Measurements from ENCODE around the gene MRPL3.

GRCh38 chr3:131541288-131541687, 38.5 kb upstream of the MRPL3 start:
- TF ChIP-seq POLR2A (IDR thresholded peaks at IDR 0.05; ENCODE audit: borderline replicate concordance, extremely low read depth, insufficient read depth, insufficient read length) (no peak), SIN3A (IDR thresholded peaks at IDR 0.05; ENCODE audit: low read depth) (no peak), REST (IDR thresholded peaks at IDR 0.05; ENCODE audit: low read depth) (no peak), CTCF (IDR thresholded peaks at IDR 0.05 in 2 of 3, conservative IDR thresholded peaks at IDR 0.05 in 1 of 3; ENCODE audit: borderline replicate concordance in 1 of 3, insufficient read depth in 1 of 3, low read depth in 2 of 3, low read length in 2 of 3) (no peak), EZH2 (IDR thresholded peaks at IDR 0.05) (no peak), RAD21 (IDR thresholded peaks at IDR 0.05; ENCODE audit: low read depth) (no peak), YY1 (IDR thresholded peaks at IDR 0.05; ENCODE audit: extremely low read depth, insufficient replicate concordance, low read depth, low read length) (no peak), MAX (IDR thresholded peaks at IDR 0.05) (no peak), SRF (IDR thresholded peaks at IDR 0.05; ENCODE audit: low read depth) (no peak)

Data from HCT116 (cell line).